AG04449 (cell line): Measurements from ENCODE around the gene EIF4H.

Experiments
- CTCF ChIA-PET: fragments of 350-600 bp; formaldehyde crosslinking; extraction: SDS; loops from one replicate; lab custom pipeline; 2021; ENCODE audit warnings: antibody characterized with exemption; lab: Yijun Ruan, JAX
- POLR2A ChIA-PET: fragments of 400-600, 350-600 bp; formaldehyde crosslinking; extraction: SDS; loops from one replicate; lab custom pipeline; 2020; ENCODE audit warnings: antibody characterized with exemption, inconsistent platforms; lab: Yijun Ruan, JAX
- DNase-seq: peaks from one replicate; pipeline ENCODE4 v3.0.0-alpha.2; 2010; ENCODE audit warnings: low read depth, low spot score
- H3K4me3 ChIP-seq: 2 replicates; pipeline ENCODE4 v1.5.1; 2011; ENCODE audit warnings: low read depth, mild to moderate bottlenecking, control low read depth, low read length
- CTCF ChIP-seq: IDR thresholded peaks from one replicate; pipeline ENCODE4 v1.5.1; 2011; ENCODE audit warnings: mild to moderate bottlenecking, moderate library complexity, low read length, control low read depth, inconsistent platforms; ENCODE audit not compliant: insufficient read depth; ENCODE audit errors: missing control alignments

The EIF4H gene

GRCh38 chr7:74178632-74179031 lies 4.5 kb downstream of the EIF4H start:
- H3K4me3 ChIP-seq, result no peak overlapping the region
- CTCF ChIA-PET, result interaction anchor here (0.9 to 4.8 kb wide), 9 partner anchors 12 to 310 kb away, joined by 3 to 31 read pairs (median 4); no protein-coding TSS in a partner anchor
- POLR2A ChIA-PET, result interaction anchor here (0.6 to 1.1 kb wide), 5 partner anchors 28 to 99 kb away, joined by 3 to 4 read pairs (median 3); partner anchors contain the start of gene LIMK1
- TF ChIP-seq CTCF, result no peak
- no peak for DNase-seq

GRCh38 chr7:74179935-74180604 lies 5.9 kb downstream of the EIF4H start:
- H3K4me3 ChIP-seq, result no peak overlapping the region
- ChIA-PET CTCF (interaction anchor here (1.2 to 4.8 kb wide), 6 partner anchors 11 to 221 kb away, joined by 3 to 31 read pairs (median 6); no protein-coding TSS in a partner anchor), POLR2A (no interaction called here)
- no peak for TF ChIP-seq CTCF
- DNase-seq, result no peak

- no peak for TF ChIP-seq CTCF
- ChIA-PET CTCF (interaction anchor here (1.2 to 4.8 kb wide), 3 partner anchors 25 to 115 kb away, joined by 3 to 31 read pairs (median 15); no protein-coding TSS in a partner anchor), POLR2A (no interaction called here)
- DNase-seq, result no peak
- no peak overlapping the region for H3K4me3 ChIP-seq
Observed at GRCh38 chr7:74180866-74181265, 6.7 kb downstream of the EIF4H start.

- no peak overlapping the region for H3K4me3 ChIP-seq
- CTCF ChIA-PET, result interaction anchor here (1.0 to 1.3 kb wide), 3 partner anchors 10 to 24 kb away, joined by 3 to 4 read pairs (median 3); no protein-coding TSS in a partner anchor
- POLR2A ChIA-PET, result no interaction called here
- TF ChIP-seq CTCF, result no peak
- no peak for DNase-seq
Observed at GRCh38 chr7:74181821-74182220, 7.7 kb downstream of the EIF4H start.

- DNase-seq, result no peak
- TF ChIP-seq CTCF, result no peak
- CTCF ChIA-PET, result interaction anchor here (1.0 to 4.7 kb wide), 7 partner anchors 9 to 114 kb away, joined by 3 to 21 read pairs (median 4); no protein-coding TSS in a partner anchor
- POLR2A ChIA-PET, result no interaction called here
- no peak overlapping the region for H3K4me3 ChIP-seq
Observed at GRCh38 chr7:74182453-74183090, 8.4 kb downstream of the EIF4H start.

- no peak overlapping the region for H3K4me3 ChIP-seq
- DNase-seq, result no peak
- no peak for TF ChIP-seq CTCF
- ChIA-PET POLR2A (no interaction called here), CTCF (interaction anchor here (0.8 to 4.7 kb wide), 6 partner anchors 11 to 118 kb away, joined by 3 to 21 read pairs (median 6); no protein-coding TSS in a partner anchor)
Observed at GRCh38 chr7:74183142-74183541, 9.0 kb downstream of the EIF4H start.
